ENCODE measurements around the gene DAZAP1.

The DAZAP1 gene

GRCh38 chr19:1471010-1471514 lies 63.7 kb downstream of the DAZAP1 start:
- TF ChIP-seq, protein P1, sequence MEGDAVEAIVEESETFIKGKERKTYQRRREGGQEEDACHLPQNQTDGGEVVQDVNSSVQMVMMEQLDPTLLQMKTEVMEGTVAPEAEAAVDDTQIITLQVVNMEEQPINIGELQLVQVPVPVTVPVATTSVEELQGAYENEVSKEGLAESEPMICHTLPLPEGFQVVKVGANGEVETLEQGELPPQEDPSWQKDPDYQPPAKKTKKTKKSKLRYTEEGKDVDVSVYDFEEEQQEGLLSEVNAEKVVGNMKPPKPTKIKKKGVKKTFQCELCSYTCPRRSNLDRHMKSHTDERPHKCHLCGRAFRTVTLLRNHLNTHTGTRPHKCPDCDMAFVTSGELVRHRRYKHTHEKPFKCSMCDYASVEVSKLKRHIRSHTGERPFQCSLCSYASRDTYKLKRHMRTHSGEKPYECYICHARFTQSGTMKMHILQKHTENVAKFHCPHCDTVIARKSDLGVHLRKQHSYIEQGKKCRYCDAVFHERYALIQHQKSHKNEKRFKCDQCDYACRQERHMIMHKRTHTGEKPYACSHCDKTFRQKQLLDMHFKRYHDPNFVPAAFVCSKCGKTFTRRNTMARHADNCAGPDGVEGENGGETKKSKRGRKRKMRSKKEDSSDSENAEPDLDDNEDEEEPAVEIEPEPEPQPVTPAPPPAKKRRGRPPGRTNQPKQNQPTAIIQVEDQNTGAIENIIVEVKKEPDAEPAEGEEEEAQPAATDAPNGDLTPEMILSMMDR (IDR thresholded peaks at IDR 0.05; ENCODE audit: insufficient read depth, low read length, missing control alignments): no peak
- CTCF ChIA-PET: interaction anchor here (0.7 to 2.0 kb wide), 3 partner anchors 8 to 198 kb away, joined by 3 to 5 read pairs (median 4); no protein-coding TSS in a partner anchor
- POLR2A ChIA-PET: interaction anchor here (1.1 to 1.2 kb wide), 2 partner anchors 16 to 202 kb away, joined by 3 read pairs; partner anchors contain the start of gene CIRBP
- DNase-seq (ENCODE audit: low read depth, low spot score): no peak
- H3K4me3 ChIP-seq (ENCODE audit: low read depth, low read length): peak overlapping the region; percentile 12

GRCh38 chr19:1471515-1472160 lies 64.3 kb downstream of the DAZAP1 start:
- POLR2A ChIA-PET: interaction anchor here (0.5 to 1.2 kb wide), 3 partner anchors 16 to 202 kb away, joined by 3 read pairs; partner anchors contain the start of genes CIRBP and REEP6
- TF ChIP-seq, protein P1 (IDR thresholded peaks at IDR 0.05; ENCODE audit: insufficient read depth, low read length, missing control alignments): no peak
- CTCF ChIA-PET: interaction anchor here (0.7 to 2.0 kb wide), 4 partner anchors 9 to 198 kb away, joined by 3 to 5 read pairs (median 4); no protein-coding TSS in a partner anchor
- H3K4me3 ChIP-seq (ENCODE audit: low read depth, low read length): no peak overlapping the region
- no peak for DNase-seq (ENCODE audit: low read depth, low spot score)

DNA sequence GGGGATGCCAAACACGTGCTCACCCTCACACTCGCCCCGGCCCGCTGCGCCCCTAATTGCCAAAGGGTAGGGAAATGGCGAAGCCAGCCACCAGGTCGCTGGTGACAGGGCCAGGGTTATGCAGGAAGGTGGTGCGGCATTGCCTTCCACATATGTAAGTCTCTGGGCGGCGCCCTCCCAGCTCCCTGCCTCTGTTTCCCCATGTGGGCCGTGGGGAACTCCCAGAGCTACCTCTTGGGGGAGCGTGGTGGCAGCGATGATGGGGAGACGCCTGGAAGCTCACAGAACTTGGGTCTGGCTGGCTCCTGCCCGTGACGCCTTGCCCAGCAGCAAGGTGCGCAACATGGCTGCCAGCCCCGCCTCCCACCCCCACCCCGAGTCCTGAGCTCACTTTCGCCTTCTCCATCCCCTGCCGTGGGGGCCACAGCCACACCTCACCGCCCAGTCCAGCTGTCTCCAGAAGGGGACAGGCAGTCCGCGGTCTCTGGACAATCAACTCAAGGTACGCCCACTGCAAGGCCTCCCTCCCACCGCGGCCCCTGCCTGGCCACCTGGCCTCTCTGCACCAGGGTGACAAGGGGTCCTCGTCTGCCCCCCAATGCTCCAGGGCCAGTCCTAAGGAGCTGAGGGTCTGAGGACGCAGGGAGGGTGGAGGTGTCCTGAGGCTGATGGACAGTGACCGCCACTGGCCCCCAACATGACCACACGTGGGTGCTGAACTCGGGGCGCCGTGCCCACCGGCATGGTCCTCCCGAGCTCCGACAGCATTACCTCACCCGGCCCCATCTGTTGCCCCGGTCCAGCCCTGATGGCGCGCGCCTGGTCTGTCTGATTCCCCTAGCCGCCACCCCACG lies 65.1 kb downstream of the DAZAP1 start:
- POLR2A ChIA-PET: interaction anchor here (0.5 to 1.2 kb wide), 2 partner anchors 17 to 18 kb away, joined by 3 read pairs; partner anchors contain the start of gene REEP6
- TF ChIP-seq, protein P1 (IDR thresholded peaks at IDR 0.05; ENCODE audit: insufficient read depth, low read length, missing control alignments): no peak
- CTCF ChIA-PET: interaction anchor here (0.7 to 2.0 kb wide), 4 partner anchors 9 to 193 kb away, joined by 3 to 5 read pairs (median 4); no protein-coding TSS in a partner anchor
- no peak overlapping the region for H3K4me3 ChIP-seq (ENCODE audit: low read depth, low read length)
- DNase-seq (ENCODE audit: low read depth, low spot score): no peak

DNA sequence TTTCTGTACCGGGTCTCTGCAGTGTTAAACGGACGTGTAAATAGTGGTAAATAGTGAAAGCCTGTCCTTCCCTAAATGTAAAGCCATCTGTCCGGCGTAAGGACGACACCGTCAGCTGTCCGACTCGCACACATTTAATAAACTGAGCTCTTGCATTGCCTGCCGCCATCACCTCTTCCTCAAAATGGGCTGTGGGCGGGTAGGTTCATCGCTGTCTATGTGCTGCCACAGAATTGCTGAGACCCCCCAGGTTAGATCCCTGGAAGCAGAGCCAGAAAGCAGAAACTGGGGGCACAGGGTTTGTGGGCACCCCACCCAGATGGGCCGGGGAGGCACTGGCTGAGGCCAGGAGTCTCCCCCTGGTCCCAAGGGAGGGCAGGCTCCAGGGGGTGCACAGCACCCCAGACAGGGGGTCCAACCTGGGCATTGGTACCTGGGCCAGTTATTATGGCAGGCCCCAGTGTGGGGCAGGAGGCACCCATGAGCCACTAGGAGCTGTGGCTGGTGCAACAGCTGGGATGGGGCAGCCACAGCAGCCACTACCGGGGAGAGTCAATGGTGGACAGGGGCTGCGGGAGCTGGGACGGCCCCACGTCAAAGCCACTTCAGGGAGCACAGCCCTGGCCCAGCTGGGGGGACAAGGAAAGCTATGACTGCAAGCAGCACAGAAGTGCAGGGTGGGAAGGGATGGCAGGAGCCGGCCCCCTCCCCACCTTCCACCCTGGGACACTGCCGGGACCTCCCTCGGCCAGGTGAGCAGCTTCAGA lies 65.9 kb downstream of the DAZAP1 start:
- ChIA-PET CTCF (interaction anchor here (0.7 to 2.0 kb wide), 3 partner anchors 161 to 199 kb away, joined by 3 to 5 read pairs (median 3); no protein-coding TSS in a partner anchor), POLR2A (no interaction called here)
- TF ChIP-seq, protein P1 (IDR thresholded peaks at IDR 0.05; ENCODE audit: insufficient read depth, low read length, missing control alignments): no peak
- no peak overlapping the region for H3K4me3 ChIP-seq (ENCODE audit: low read depth, low read length)
- no peak for DNase-seq (ENCODE audit: low read depth, low spot score)

- ChIA-PET POLR2A (no interaction called here), CTCF (interaction anchor here (0.8 kb wide), 1 partner anchor 198 kb away, joined by 3 read pairs; no protein-coding TSS in a partner anchor)
- no peak overlapping the region for H3K4me3 ChIP-seq (ENCODE audit: low read depth, low read length)
- TF ChIP-seq, protein P1 (IDR thresholded peaks at IDR 0.05; ENCODE audit: insufficient read depth, low read length, missing control alignments): no peak
- DNase-seq (ENCODE audit: low read depth, low spot score): no peak
Observed at GRCh38 chr19:1474011-1474764, 66.8 kb downstream of the DAZAP1 start.
